NCI-H2107 treated with DMSO at 0.1 percent for 48 hours (cell line): Measurements from ENCODE around the gene ADORA1.

Experiments used
- DNase-seq: peaks from one replicate; lab custom pipeline; 2025; ENCODE audit not compliant: unreplicated experiment; lab: John Stamatoyannopoulos, UW

The ADORA1 gene

DNA sequence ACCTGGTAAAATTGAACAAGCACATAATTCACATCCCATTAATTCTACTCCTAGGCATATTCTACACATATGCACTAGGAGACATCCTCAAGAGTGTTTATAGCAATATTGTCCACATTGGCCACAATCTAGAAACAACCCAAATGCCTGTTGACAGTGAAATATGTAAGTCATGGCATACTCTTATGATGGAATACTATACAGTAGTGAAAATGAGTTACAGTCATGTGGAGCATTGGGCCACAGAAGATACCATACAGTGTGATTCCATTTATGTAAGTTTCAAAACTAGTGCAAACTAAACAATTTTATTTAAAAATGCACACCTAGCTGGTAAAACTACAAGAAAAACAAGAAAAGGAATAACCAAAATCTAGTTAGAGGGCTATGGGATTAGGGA, 82.8 kb downstream of the ADORA1 start:
- DNase-seq: no peak

DNA sequence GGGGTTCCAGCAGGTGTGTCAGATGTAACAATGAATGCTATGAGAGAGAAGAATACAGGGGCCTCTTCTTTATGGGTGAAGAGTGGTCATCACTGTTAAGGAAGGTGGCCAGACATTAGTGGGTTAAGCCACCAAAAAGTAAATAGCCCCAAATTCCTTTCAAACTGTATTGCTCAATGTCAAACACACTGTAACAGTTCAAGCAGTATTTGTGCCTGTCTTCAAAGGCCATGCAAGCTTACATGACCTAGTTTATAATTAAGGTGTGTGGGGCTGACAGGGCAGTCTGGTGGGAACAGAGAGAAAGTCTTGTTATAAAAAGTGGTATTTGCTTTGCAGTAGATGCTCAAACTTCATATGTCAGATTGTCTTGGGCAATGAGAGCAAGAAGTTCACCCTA, 83.5 kb downstream of the ADORA1 start:
- DNase-seq: no peak

DNA sequence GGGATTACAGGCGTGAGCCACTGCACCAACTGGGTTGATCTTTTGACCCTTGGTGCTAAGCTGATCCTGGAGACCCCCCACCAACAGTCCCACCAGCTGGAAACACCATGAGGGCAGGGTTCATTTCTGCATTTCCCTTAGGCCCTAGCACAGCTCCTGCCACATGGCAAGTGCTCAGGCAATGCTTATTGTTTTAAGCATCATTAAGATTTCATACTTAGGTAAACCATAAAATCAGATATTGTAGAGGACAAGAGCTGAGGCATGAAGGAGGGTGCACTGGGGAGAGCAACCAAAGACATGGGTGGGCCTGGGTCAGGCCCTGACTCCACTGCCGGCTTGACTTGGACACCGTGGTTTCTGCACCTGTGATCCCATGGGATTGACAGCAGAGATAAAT, 84.3 kb downstream of the ADORA1 start:
- DNase-seq: no peak

DNA sequence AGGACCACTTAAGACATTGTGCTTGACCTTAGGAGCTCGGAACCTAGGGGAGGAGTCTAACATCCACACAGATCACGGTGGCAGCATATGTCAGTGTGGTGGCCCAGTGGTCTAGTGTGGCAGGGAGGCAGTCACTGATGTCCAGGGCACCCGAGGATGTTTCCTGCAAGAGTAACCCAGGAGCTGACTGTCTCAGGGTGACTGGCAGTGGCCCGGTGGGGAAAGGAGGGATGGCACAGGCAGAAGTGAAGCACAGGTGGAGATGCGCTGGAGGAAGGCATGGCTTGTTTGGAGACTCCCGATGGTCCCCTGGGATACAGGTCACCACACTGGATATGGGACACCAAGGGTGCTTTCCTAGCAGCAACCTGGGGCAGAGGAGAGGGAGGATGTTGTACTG, 85.6 kb downstream of the ADORA1 start:
- DNase-seq: no peak

DNA sequence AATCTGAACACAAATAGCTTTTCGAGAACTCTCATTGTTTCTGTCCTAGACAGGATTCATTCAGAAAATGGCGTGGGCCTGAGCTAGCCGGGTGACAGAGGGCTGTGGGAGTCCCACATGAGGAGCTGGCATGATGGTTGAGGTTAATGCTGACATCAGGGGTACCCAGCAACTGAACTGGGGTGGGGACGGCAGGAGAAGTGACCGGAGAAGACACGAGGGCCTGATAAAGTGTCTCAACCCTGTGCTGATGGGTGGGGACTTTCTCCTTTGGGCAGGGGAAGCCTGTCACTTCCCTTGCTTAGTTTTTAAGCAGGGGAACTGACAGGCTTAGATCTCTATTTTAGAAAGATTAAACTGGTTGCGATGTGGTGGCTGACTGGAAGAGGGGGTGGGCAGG, 87.3 kb downstream of the ADORA1 start:
- no peak for DNase-seq

DNA sequence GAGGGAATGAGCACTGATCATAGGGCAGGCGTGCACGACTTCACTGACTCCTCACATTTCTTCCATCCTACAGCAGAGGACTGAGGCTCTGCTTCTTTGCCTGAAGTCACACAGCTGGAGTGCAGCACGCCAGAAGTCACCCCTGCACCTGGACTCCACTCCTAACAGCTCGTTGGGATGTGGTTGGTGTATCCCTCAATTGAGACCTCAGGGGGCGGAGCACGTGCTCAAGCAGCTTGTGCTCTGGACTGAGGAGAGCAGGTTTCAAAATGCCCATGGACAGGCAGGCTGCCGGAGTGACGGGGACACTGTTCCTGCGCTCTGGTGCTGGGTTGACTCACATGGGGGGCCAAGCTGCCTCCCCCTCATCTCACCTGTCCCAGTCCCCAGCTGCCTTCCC, 88.0 kb downstream of the ADORA1 start:
- peak; percentile 82 for DNase-seq

DNA sequence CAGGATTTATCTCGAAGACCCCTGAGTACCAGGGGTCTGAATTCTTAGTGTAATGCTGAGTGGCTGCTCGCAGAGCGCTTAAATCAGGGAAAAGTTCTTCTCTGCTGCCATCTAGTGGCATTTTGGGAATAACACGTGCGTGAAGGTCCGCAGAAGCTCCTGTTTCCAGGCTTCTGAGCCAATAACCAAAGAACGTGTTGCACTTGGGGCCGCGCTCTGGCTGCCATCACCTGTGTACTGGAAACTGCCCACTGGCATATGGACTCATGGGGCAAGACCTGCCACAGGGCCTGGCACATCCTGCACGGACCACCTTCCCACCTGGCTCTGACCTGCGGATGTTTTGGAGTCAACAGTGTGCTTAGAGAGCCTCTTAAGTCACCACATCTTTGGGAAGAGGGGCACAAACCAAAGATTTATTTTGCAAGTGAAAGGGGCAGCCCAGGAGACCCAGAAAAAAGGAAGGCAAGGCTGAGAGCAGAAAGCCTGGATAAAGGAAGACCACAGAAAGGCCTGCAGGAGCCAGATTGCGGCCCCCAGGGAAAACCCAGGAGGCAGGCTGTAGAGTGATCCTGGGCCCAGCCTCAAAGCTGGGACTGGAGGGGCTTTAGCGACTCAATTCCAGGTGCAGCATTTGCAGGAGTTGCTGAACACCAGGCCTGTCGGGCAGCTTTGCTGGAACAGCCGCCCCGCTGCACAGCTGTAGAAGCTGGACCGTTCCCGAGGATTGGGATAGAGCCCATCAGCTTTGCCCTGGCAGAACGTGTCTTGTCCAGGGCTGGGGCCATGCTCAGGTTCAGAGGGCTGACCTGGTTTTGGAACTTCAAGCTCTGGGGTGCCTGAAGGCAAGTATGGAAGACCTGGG, 89.0 kb downstream of the ADORA1 start:
- DNase-seq: peak; percentile 80
